ENCODE data around the gene RHBDD1.

- TF ChIP-seq CTCF (IDR thresholded peaks at IDR 0.05), result no peak
- no peak for TF ChIP-seq POLR2A (IDR thresholded peaks at IDR 0.05)
Measured at GRCh38 chr2:227020416-227020815, 184.6 kb downstream of the RHBDD1 start.

Data from uterus (tissue), 2 donors.